ENCODE measurements around the gene SYT8.
"Not testable (repeated sequence)": the region's sequence is repeated elsewhere in the genome, so short reads cannot be mapped to it uniquely, and the experiment has no call there.

SYT8 gene

DNA sequence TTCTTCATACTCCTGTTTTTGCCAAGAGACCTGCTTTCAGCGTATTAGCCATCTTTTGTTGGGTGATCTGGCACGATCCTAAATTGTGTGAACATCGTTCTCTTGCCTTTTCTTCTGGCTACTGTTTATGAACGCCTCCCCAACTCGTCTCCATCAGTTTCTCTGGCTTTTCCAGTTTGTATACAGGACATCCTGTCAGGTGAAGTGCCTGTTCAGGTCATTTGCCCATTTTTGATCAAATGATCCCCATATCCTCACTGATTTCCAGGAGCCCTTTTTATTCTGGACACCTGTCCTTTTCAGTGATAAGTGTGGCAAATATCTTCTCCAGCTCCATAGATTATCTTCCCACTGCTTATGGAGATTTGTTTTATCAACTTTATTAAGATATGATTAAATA lies 22.5 kb upstream of the SYT8 start:
- H3K36me3 ChIP-seq (ENCODE audit: insufficient read depth): no peaks in the 10 kb centered on the region
- H2AFZ ChIP-seq (ENCODE audit: low read depth): no peak overlapping the region
- no peak overlapping the region for H3K9ac ChIP-seq
- peaks cover 94% of the 10 kb centered on the region for H3K27me3 ChIP-seq (ENCODE audit: insufficient read depth, low read depth)
- H3K4me1 ChIP-seq (ENCODE audit: low read depth, poor library complexity, severe bottlenecking): no peaks in the 10 kb centered on the region
- H3K4me2 ChIP-seq: no peak overlapping the region
- H3K79me2 ChIP-seq (ENCODE audit: insufficient read depth, low read depth): no peaks in the 10 kb centered on the region
- TF ChIP-seq CTCF (conservative IDR thresholded peaks at IDR 0.05; ENCODE audit: low read depth, low read length): no peak
- no peak overlapping the region for H3K4me3 ChIP-seq (IDR thresholded peaks at IDR 0.05; ENCODE audit: insufficient read depth, low read depth, low read length)
- no peaks in the 10 kb centered on the region for H4K20me1 ChIP-seq (ENCODE audit: insufficient read depth)
- no peak overlapping the region for H3K27ac ChIP-seq

DNA sequence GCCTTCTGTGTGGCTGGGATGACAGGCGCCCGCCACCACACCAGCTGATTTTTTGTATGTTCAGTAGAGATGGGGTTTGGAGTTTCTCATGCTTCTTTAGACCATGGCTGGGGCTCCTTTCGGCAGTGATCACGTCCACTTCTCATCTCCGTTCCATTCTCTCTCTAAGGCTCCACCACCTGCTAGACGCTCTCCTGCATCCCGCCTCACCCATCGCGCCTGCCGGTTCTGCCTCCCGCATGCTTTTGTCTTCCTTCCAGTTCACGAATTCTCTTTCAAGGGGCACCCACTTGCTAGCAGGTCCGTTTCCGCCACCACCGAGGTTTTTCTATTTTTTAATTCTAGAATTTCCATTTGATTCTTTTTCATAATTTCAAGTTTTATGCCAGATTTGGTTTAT lies 22.0 kb upstream of the SYT8 start:
- H3K27ac ChIP-seq: no peak overlapping the region
- H4K20me1 ChIP-seq (ENCODE audit: insufficient read depth): no peaks in the 10 kb centered on the region
- no peak overlapping the region for H3K9ac ChIP-seq
- H3K36me3 ChIP-seq (ENCODE audit: insufficient read depth): no peaks in the 10 kb centered on the region
- H3K4me1 ChIP-seq (ENCODE audit: low read depth, poor library complexity, severe bottlenecking): no peaks in the 10 kb centered on the region
- no peak overlapping the region for H3K4me3 ChIP-seq (IDR thresholded peaks at IDR 0.05; ENCODE audit: insufficient read depth, low read depth, low read length)
- H3K27me3 ChIP-seq (ENCODE audit: insufficient read depth, low read depth): peaks cover 94% of the 10 kb centered on the region
- no peaks in the 10 kb centered on the region for H3K79me2 ChIP-seq (ENCODE audit: insufficient read depth, low read depth)
- TF ChIP-seq CTCF (conservative IDR thresholded peaks at IDR 0.05; ENCODE audit: low read depth, low read length): no peak
- H3K4me2 ChIP-seq: no peak overlapping the region
- no peak overlapping the region for H2AFZ ChIP-seq (ENCODE audit: low read depth)

DNA sequence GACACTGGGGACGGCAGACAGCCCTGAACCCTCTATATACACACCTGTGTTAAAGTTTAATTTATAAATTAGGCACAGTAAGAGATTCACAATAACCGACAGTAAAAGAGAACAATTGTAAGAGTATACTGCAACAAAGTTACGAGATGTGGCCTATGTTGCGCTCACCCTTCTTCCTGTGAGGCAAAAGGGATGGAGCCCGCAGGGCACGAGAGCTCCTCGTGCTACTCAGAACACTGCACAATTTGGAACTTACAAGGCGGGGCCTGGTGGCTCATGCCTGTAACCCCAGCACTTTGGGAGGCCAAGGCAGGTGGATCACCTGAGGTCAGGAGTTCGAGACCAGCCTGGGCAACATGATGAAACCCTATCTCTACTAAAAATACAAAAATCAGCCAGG lies 21.4 kb upstream of the SYT8 start:
- H4K20me1 ChIP-seq (ENCODE audit: insufficient read depth); H3K4me2 ChIP-seq; H3K79me2 ChIP-seq (ENCODE audit: insufficient read depth, low read depth); H3K36me3 ChIP-seq (ENCODE audit: insufficient read depth); H2AFZ ChIP-seq (ENCODE audit: low read depth); H3K27ac ChIP-seq; H3K4me3 ChIP-seq (IDR thresholded peaks at IDR 0.05; ENCODE audit: insufficient read depth, low read depth, low read length); H3K4me1 ChIP-seq (ENCODE audit: low read depth, poor library complexity, severe bottlenecking); H3K9ac ChIP-seq: not testable (repeated sequence)
- peaks cover 97% of the 10 kb centered on the region for H3K27me3 ChIP-seq (ENCODE audit: insufficient read depth, low read depth)

DNA sequence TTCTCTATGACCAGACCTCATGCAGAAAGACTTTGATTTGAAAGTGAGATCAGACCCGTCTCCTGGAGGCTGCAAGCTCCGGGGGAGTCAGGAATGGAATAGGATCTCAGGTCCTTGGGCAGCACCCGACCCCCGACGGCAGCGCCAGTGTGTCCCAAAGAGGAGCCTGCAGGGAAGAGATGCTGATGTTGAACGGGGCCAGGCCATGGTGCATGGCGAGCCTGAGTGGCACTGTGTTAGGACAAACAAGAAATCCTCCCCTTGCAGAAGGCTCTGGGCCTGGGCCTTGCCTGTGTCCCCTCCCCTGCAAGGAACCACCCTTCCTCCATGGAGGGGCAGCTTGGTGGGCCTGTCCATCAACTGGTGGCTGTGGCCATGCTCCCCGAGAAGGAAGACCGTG lies 20.1 kb upstream of the SYT8 start:
- no peak overlapping the region for H3K27ac ChIP-seq
- peaks cover 97% of the 10 kb centered on the region for H3K27me3 ChIP-seq (ENCODE audit: insufficient read depth, low read depth)
- no peaks in the 10 kb centered on the region for H3K36me3 ChIP-seq (ENCODE audit: insufficient read depth)
- no peaks in the 10 kb centered on the region for H4K20me1 ChIP-seq (ENCODE audit: insufficient read depth)
- TF ChIP-seq CTCF (conservative IDR thresholded peaks at IDR 0.05; ENCODE audit: low read depth, low read length): no peak
- H3K79me2 ChIP-seq (ENCODE audit: insufficient read depth, low read depth): no peaks in the 10 kb centered on the region
- no peak overlapping the region for H3K4me3 ChIP-seq (IDR thresholded peaks at IDR 0.05; ENCODE audit: insufficient read depth, low read depth, low read length)
- H3K4me2 ChIP-seq: no peak overlapping the region
- no peaks in the 10 kb centered on the region for H3K4me1 ChIP-seq (ENCODE audit: low read depth, poor library complexity, severe bottlenecking)
- H2AFZ ChIP-seq (ENCODE audit: low read depth): no peak overlapping the region
- no peak overlapping the region for H3K9ac ChIP-seq

DNA sequence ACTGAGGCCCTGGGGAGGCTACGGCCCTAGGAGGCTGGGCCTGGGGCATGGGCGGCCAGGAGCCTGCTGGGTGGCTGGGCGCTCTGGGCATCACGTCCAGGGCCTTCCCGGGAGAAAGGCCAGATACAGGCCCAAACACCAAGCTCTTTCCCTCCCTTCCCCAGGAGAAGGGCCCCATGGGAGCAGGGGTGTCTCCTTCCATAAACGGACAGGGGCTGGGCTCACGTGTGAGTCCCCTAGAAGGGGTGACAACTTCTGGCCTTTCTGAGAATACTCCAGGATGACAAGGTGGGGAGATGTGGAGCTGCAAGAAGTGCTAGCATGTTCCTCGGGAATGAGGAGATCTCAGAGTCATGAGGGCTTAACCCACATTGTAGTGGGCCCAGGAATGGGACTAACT lies 19.5 kb upstream of the SYT8 start:
- TF ChIP-seq CTCF (conservative IDR thresholded peaks at IDR 0.05; ENCODE audit: low read depth, low read length): no peak

More for the DNA sequence above, 19.5 kb upstream of the SYT8 start:
- no peak overlapping the region for H3K4me3 ChIP-seq (IDR thresholded peaks at IDR 0.05; ENCODE audit: insufficient read depth, low read depth, low read length)
- no peaks in the 10 kb centered on the region for H3K36me3 ChIP-seq (ENCODE audit: insufficient read depth)
- H3K9ac ChIP-seq: no peak overlapping the region
- no peak overlapping the region for H2AFZ ChIP-seq (ENCODE audit: low read depth)
- no peaks in the 10 kb centered on the region for H3K4me1 ChIP-seq (ENCODE audit: low read depth, poor library complexity, severe bottlenecking)
- H3K27ac ChIP-seq: no peak overlapping the region
- peaks cover 97% of the 10 kb centered on the region for H3K27me3 ChIP-seq (ENCODE audit: insufficient read depth, low read depth)
- H3K4me2 ChIP-seq: no peak overlapping the region
- H3K79me2 ChIP-seq (ENCODE audit: insufficient read depth, low read depth): no peaks in the 10 kb centered on the region
- H4K20me1 ChIP-seq (ENCODE audit: insufficient read depth): no peaks in the 10 kb centered on the region
